Memory B cell (primary cell): Measurements from ENCODE around the gene ACR.
"Not testable (repeated sequence)": the region's sequence is repeated elsewhere in the genome, so short reads cannot be mapped to it uniquely, and the experiment has no call there.

ENCODE experiments used
- ATAC-seq: fragments of 150-1000 bp; cut with Tn5 transposase; 2 replicates; pipeline ENCODE4 v1.10.0; 2021; ENCODE audit warnings: low read depth, mild to moderate bottlenecking, moderate library complexity
- DNase-seq, 2 donors: peaks; one replicate each; pipeline ENCODE4 v3.0.0; 2022; ENCODE audit warnings: low spot score in 2 of 2
- H3K27ac Mint-ChIP-seq: one replicate; pipeline ENCODE4 v1.8.0; 2022; ENCODE audit warnings: mild to moderate bottlenecking, moderate library complexity, mixed read lengths
- H3K27me3 Mint-ChIP-seq: one replicate; pipeline ENCODE4 v1.8.0; 2022; ENCODE audit warnings: mixed read lengths
- H3K36me3 Mint-ChIP-seq: one replicate; pipeline ENCODE4 v1.8.0; 2022; ENCODE audit warnings: mild to moderate bottlenecking, mixed read lengths
- H3K4me1 Mint-ChIP-seq: one replicate; pipeline ENCODE4 v1.8.0; 2022; ENCODE audit warnings: mixed read lengths
- H3K4me3 Mint-ChIP-seq: one replicate; pipeline ENCODE4 v1.8.0; 2022; ENCODE audit warnings: mild to moderate bottlenecking, moderate library complexity, mixed read lengths
- H3K9me3 Mint-ChIP-seq: one replicate; pipeline ENCODE4 v1.8.0; 2022; ENCODE audit warnings: mixed read lengths

Gene ACR

DNA sequence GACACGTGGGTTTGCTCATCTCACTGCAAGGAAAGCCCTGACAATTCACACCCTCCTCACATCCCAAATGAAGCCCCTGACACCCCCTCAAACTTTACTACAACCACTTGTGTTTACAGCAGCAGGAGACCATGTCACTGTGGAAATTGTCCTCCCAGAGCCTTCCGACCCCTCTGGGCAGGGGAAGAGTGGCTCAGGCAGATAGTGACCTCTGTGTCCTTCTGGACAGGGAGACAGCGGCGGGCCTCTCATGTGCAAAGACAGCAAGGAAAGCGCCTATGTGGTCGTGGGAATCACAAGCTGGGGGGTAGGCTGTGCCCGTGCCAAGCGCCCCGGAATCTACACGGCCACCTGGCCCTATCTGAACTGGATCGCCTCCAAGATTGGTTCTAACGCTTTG lies 6.4 kb downstream of the ACR start:
- not testable (repeated sequence) for H3K36me3 Mint-ChIP-seq, H3K9me3 Mint-ChIP-seq, DNase-seq, H3K4me1 Mint-ChIP-seq, ATAC-seq, H3K27ac Mint-ChIP-seq, H3K4me3 Mint-ChIP-seq, H3K27me3 Mint-ChIP-seq

DNA sequence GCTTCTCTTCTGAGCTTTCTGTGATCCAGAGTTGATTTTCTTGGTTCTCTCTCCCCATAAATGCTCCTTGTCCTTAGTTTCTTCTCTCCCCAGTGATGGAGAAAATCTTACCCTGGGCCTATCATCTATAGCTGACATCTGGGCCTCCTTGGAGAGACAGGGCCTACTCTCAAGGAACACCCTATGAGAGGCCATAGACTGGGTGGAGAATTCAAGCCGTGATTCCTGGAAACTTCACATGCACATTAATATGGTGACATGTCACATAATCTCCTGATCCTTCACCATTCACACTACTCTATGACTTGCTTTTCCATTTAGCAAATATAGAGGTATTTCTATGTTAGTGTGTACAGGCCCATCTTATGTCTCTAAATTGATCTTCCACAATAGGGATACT lies 9.5 kb downstream of the ACR start:
- H3K4me1 Mint-ChIP-seq, DNase-seq, H3K4me3 Mint-ChIP-seq, ATAC-seq, H3K9me3 Mint-ChIP-seq, H3K27me3 Mint-ChIP-seq, H3K36me3 Mint-ChIP-seq, H3K27ac Mint-ChIP-seq: not testable (repeated sequence)

DNA sequence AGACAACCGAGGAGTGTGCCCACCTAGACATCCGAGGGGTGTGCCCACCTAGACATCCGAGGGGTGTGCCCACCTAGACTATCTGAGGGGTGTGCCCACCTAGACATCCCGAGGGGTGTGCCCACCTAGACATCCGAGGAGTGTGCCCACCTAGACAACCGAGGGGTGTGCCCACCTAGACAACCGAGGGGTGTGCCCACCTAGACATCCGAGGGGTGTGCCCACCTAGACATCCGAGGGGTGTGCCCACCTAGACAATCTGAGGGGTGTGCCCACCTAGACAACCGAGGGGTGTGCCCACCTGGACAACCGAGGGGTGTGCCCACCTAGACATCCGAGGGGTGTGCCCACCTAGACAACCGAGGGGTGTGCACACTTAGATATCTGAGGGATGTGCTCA lies 10.6 kb downstream of the ACR start:
- H3K27me3 Mint-ChIP-seq, H3K27ac Mint-ChIP-seq, ATAC-seq, H3K4me1 Mint-ChIP-seq, DNase-seq, H3K9me3 Mint-ChIP-seq, H3K4me3 Mint-ChIP-seq, H3K36me3 Mint-ChIP-seq: not testable (repeated sequence)

DNA sequence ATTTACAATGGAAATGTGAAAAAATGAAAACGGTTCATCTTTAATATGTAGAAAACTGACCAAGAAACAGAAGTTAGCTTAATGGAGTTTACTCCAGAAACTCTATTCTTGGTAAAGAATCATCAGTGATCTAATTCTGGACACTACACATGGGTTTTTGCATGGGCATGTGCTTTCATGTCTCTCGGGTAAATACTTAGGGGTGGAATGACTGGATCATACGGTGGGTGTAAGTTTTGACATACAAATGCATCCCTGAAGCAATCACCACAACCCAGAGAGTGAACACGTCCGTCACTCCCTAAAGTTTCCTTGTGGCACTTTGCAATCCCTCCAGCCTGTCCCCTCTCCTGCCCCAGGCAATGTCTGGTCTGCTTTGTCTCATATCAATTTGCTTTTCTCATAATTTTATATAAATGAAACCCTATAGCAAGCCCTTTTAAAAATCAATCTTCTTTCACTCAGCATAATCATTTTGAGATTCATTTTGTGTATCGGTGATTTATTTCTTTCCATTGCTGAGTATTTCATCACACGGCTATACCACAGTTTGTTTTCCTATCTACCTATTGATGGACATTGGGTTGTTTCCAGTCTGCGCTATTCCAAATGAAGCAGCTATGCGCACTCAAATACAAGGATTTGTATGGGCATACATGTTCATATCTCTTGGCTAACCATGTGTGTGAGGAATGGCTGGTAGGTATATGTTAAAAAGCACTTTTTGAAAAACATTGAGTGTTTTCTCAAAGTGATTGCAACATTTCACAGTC lies 11.5 kb downstream of the ACR start:
- not testable (repeated sequence) for H3K27ac Mint-ChIP-seq, H3K4me1 Mint-ChIP-seq, ATAC-seq, DNase-seq, H3K27me3 Mint-ChIP-seq, H3K9me3 Mint-ChIP-seq, H3K4me3 Mint-ChIP-seq, H3K36me3 Mint-ChIP-seq

DNA sequence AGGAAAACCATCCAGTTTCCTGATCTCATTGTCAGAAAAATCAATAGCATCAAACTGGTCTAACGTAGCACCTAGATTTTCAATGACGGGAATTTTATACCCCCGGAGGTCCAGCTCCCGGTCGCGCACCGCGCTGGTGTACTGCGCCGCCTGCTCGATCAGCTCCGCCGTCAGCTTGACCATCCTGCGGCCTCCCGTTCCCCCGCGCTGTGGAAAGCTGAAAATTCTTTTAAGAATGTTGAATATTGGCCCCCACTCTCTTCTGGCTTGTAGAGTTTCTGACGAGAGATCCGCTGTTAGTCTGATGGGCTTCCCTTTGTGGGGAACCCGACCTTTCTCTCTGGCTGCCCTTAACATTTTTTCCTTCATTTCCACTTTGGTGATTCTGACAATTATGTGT lies 17.2 kb downstream of the ACR start:
- not testable (repeated sequence) for H3K27ac Mint-ChIP-seq, H3K9me3 Mint-ChIP-seq, H3K27me3 Mint-ChIP-seq, H3K4me3 Mint-ChIP-seq, DNase-seq, H3K36me3 Mint-ChIP-seq, H3K4me1 Mint-ChIP-seq, ATAC-seq

DNA sequence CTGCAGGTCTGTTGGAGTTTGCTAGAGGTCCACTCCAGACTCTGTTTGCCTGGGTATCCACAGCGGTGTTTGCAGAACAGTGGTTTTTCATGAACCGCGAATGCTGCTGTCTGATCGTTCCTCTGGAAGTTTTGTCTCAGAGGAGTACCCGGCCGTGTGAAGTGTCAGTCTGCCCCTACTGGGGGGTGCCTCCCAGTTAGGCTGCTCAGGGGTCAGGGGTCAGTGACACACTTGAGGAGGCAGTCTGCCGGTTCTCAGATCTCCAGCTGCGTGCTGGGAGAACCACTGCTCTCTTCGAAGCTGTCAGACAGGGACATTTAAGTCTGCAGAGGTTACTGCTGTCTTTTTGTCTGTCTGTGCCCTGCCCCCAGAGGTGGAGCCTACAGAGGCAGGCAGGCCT lies 18.4 kb downstream of the ACR start:
- not testable (repeated sequence) for H3K9me3 Mint-ChIP-seq

DNA sequence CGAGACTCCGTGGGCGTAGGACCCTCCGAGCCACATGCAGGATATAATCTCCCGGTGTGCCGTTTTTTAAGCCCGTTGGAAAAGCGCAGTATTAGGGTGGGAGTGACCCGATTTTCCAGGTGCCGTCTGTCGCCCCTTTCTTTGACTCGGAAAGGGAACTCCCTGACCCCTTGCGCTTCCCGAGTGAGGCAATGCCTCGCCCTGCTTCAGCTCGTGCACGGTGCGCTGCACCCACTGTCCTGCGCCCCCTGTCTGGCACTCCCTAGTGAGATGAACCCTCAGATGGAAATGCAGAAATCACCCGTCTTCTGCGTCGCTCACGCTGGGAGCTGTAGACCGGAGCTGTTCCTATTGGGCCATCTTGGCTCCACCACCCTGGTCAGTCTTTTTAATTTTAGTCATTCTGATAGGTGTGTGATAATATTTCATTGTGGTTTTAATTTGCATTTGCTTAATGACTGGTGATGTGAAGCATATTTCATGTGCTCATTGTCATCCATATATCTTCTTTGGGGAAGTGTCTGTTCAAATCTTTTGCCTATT lies 19.0 kb downstream of the ACR start:
- not testable (repeated sequence) for H3K36me3 Mint-ChIP-seq, H3K4me1 Mint-ChIP-seq, H3K27me3 Mint-ChIP-seq, H3K9me3 Mint-ChIP-seq
- Mint-ChIP-seq H3K4me3 (peak overlapping the region; percentile 94), H3K27ac (peak overlapping the region; percentile 62)
- peak; percentile 70 for ATAC-seq
- peak; percentile 37 for DNase-seq

More for the DNA sequence above, 18.4 kb downstream of the ACR start:
- not testable (repeated sequence) for H3K27me3 Mint-ChIP-seq, H3K36me3 Mint-ChIP-seq, DNase-seq, H3K27ac Mint-ChIP-seq, H3K4me1 Mint-ChIP-seq, ATAC-seq
- H3K4me3 Mint-ChIP-seq, result peak overlapping the region; percentile 94

DNA sequence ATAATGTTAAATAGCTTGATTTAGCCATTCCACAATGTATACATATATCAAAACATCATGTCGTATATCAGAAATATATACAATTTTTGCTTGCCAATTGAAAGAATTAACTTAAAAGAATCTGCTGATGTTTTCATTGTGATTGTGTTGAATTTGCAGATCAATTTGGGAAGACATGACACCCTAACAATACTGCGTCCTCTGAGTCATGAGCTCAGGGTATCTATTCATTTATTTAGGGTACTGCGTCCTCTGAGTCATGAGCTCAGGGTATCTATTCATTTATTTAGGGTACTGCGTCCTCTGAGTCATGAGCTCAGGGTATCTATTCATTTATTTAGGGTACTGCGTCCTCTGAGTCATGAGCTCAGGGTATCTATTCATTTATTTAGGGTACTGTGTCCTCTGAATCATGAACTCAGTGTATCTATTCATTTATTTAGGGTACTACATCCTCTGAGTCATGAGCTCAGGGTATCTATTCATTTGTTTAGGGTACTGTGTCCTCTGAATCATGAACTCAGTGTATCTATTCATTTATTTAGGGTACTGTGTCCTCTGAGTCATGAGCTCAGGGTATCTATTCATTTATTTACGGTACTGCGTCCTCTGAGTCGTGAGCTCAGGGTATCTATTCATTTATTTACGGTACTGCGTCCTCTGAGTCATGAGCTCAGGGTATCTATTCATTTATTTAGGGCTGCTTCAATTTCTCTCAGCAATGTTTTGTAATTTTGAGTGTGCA lies 21.8 kb downstream of the ACR start:
- not testable (repeated sequence) for ATAC-seq, H3K36me3 Mint-ChIP-seq, H3K4me1 Mint-ChIP-seq, DNase-seq, H3K4me3 Mint-ChIP-seq, H3K9me3 Mint-ChIP-seq, H3K27me3 Mint-ChIP-seq, H3K27ac Mint-ChIP-seq

DNA sequence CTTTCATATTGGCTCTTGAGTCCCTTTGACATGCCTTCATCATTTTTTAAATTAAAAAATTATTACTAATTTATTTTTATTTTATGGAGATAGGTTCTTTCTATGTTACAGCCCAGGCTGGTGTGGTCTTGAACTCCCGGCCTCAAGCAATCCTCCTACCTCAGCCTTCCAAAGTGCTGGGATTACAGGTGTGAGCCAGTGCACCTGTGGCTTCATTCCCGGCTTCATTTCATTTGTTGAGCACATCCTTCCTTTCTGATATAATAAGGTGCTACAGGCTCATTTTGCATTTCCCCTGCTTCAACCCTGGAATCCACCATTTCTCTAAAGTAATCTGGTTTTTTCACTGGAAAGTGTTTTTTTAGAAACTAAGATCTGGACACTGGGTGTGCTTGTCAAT lies 23.8 kb downstream of the ACR start:
- H3K27me3 Mint-ChIP-seq, H3K4me3 Mint-ChIP-seq, H3K36me3 Mint-ChIP-seq, DNase-seq, H3K4me1 Mint-ChIP-seq, H3K9me3 Mint-ChIP-seq, ATAC-seq, H3K27ac Mint-ChIP-seq: not testable (repeated sequence)

DNA sequence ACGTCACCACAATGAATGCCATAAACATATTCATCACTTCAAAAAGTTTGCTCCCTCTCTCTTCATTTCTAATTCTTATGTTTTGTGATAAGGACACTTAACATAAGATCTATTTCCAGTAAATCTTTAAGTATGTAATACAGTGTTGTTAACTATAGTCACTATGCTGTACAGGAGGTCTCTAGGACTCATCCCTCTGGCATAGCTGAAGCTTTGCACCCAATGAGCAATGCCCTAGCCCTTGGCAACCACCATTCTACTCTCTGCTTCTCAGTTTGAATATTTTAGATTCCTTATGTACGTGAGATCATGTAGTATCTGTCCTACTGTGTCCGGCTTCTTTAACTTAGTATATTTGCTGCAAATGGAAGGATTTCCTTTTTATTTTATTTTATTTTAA lies 26.3 kb downstream of the ACR start:
- not testable (repeated sequence) for H3K4me3 Mint-ChIP-seq, H3K36me3 Mint-ChIP-seq, H3K9me3 Mint-ChIP-seq, ATAC-seq, H3K27me3 Mint-ChIP-seq, H3K27ac Mint-ChIP-seq, DNase-seq, H3K4me1 Mint-ChIP-seq

DNA sequence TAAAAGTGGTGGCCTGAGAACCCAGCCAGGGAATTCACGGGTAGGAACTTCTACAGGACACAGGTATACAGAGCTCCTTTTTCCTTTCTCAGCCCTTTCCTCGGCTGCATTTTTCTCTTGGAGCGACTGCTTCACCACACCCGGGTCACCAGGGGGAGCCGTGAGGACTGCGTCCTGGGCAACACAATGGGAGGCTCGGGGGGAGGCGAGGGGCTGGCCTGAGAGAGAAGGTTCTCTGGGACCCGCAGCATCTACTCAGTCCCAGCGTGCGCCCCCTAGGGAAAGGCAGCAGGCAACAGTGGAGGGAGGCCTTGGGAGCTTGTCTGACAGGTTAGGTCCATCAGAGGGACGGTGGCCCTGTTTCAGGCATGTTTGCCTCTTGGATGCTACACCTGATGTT lies 37.1 kb downstream of the ACR start:
- not testable (repeated sequence) for ATAC-seq, H3K27ac Mint-ChIP-seq, H3K4me3 Mint-ChIP-seq, H3K9me3 Mint-ChIP-seq, H3K36me3 Mint-ChIP-seq, DNase-seq, H3K4me1 Mint-ChIP-seq, H3K27me3 Mint-ChIP-seq

DNA sequence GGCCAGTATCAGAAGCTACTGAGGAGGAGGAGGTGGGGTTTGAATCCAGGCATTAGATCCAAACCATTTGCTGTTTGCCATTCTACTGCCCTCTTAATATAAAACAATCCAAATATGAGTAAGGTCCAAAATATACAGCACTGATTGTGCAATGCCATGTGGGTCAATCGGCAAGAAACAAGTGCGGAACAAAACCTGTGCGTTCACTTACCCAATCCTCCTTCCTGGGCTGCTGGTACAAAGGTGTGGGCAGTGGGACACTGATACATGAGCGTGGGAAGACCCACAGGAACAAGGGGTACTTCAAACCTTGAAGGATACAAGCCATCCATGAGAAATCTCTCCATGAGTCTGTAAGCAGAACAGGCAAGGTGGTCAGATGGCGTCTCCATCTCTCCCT lies 39.6 kb downstream of the ACR start:
- not testable (repeated sequence) for H3K4me1 Mint-ChIP-seq, H3K9me3 Mint-ChIP-seq, H3K27me3 Mint-ChIP-seq, H3K4me3 Mint-ChIP-seq, ATAC-seq, DNase-seq, H3K36me3 Mint-ChIP-seq, H3K27ac Mint-ChIP-seq

DNA sequence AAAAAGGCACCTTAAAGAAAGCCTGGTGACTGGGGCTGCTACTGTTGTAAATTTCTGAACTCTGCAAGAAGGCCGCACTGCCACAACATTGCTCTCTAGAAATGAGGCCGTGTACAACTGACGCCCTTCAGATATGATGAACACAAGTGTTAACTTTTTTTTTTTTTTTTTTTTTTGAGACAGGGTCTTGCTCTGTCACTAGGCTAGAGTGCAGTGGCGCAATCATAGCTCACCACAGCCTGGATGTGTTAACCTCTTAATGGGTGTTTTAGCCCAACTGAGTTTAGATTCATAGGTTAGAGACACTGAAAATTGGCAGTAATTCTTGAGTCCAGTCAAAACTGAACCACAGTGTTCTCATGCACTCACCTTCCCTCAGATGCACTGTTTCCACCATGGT lies 42.2 kb downstream of the ACR start:
- not testable (repeated sequence) for H3K36me3 Mint-ChIP-seq, H3K4me3 Mint-ChIP-seq, H3K4me1 Mint-ChIP-seq, H3K27me3 Mint-ChIP-seq, H3K9me3 Mint-ChIP-seq, DNase-seq, H3K27ac Mint-ChIP-seq, ATAC-seq

DNA sequence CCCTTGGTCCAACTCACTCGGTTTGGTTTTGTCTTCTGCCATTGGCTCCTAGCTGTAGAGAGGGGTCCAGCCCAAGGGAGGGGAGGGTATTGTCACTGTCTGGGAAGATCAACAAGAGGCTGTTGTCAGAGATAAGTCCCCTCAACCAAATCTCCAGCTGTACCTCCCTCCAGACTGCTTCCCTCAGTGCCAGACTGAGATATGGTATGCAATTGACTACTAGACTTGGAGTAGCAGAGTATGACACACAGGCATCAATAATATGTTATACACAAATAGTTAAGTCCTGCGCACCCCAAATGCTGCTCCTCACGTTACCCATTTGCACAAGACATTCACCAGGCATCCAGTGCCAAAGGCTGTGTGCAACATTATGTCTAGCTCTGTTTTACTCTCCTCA lies 44.2 kb downstream of the ACR start:
- not testable (repeated sequence) for H3K27me3 Mint-ChIP-seq, ATAC-seq, H3K36me3 Mint-ChIP-seq, H3K4me1 Mint-ChIP-seq, DNase-seq, H3K27ac Mint-ChIP-seq, H3K9me3 Mint-ChIP-seq
- peak overlapping the region; percentile 77 for H3K4me3 Mint-ChIP-seq
